Central memory CD8-positive, alpha-beta T cell (primary cell): ENCODE results near the gene CD1D.

Experiments
- ATAC-seq: fragments of 150-1000 bp; cut with Tn5 transposase; replicated peaks from 2 replicates; pipeline ENCODE4 v1.10.0; 2022; ENCODE audit warnings: mild to moderate bottlenecking, moderate FRiP score, moderate number of reproducible peaks; ENCODE audit not compliant: poor library complexity, severe bottlenecking; ENCODE audit errors: extremely low read depth
- DNase-seq, 2 donors: peaks; one replicate each; pipeline ENCODE4 v3.0.0; 2021; ENCODE audit warnings: low spot score in 2 of 2
- H3K27ac Mint-ChIP-seq: one replicate; pipeline ENCODE4 v1.8.0; 2022; ENCODE audit warnings: low read depth, mild to moderate bottlenecking, moderate library complexity, mixed read lengths
- H3K27me3 Mint-ChIP-seq: one replicate; pipeline ENCODE4 v1.8.0; 2022; ENCODE audit warnings: mixed read lengths
- H3K36me3 Mint-ChIP-seq: one replicate; pipeline ENCODE4 v1.8.0; 2022; ENCODE audit warnings: mild to moderate bottlenecking, moderate library complexity, mixed read lengths; ENCODE audit not compliant: insufficient read depth
- H3K4me1 Mint-ChIP-seq: one replicate; pipeline ENCODE4 v1.8.0; 2022; ENCODE audit warnings: mixed read lengths
- H3K4me3 Mint-ChIP-seq: one replicate; pipeline ENCODE4 v1.8.0; 2022; ENCODE audit warnings: mild to moderate bottlenecking, moderate library complexity, mixed read lengths
- H3K9me3 Mint-ChIP-seq: one replicate; pipeline ENCODE4 v1.8.0; 2022; ENCODE audit warnings: mixed read lengths

CD1D gene

GRCh38 chr1:158180741-158181576 lies at the start of gene CD1D:
Gene CD1D, plus strand, starts transcription at chr1:158180895. Its CDS starts 207 bp downstream, at chr1:158181102.
- Mint-ChIP-seq H3K4me1 (peaks cover 11% of the 10 kb centered on the region), H3K36me3 (peaks cover 4% of the 10 kb centered on the region), H3K27me3 (peaks cover 84% of the 10 kb centered on the region), H3K27ac (no peak within 1 kb of the TSS), H3K9me3 (no peaks in the 10 kb centered on the region), H3K4me3 (peak within 1 kb of the TSS; percentile 68)
- ATAC-seq (no peak), DNase-seq (no peak)

GRCh38 chr1:158131217-158131616 lies 49.5 kb upstream of the CD1D start:
- no peak for DNase-seq
- H3K4me1 Mint-ChIP-seq = no peaks in the 10 kb centered on the region
- ATAC-seq = no peak
- H3K4me3 Mint-ChIP-seq = no peak overlapping the region
- no peaks in the 10 kb centered on the region for H3K9me3 Mint-ChIP-seq
- no peaks in the 10 kb centered on the region for H3K36me3 Mint-ChIP-seq
- H3K27ac Mint-ChIP-seq = no peak overlapping the region
- H3K27me3 Mint-ChIP-seq = peaks cover 29% of the 10 kb centered on the region

DNA sequence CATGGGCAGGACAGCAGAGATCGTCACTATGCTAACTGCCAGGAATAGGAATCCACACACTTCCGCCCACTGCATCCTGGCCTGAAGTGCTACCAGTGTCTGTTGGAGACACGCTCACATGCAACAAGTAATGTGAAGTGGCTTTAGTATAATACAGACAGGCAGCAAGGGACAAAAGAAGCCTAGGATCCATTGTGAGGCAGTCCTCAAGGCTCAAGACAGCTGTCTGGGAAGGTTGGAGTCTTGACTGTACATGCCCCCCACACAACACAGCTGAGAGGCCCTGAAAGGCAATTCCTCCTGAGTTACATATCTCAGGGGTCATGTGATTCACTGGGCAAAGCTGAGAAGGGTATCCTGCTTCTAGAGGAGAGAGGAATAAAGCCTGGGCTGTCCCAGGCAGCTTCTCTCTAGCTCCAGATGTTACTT lies 39.9 kb upstream of the CD1D start:
- DNase-seq = no peak
- Mint-ChIP-seq H3K4me3 (no peak overlapping the region), H3K27ac (no peak overlapping the region), H3K27me3 (no peaks in the 10 kb centered on the region), H3K4me1 (no peaks in the 10 kb centered on the region), H3K9me3 (no peaks in the 10 kb centered on the region), H3K36me3 (no peaks in the 10 kb centered on the region)
- no peak for ATAC-seq

DNA sequence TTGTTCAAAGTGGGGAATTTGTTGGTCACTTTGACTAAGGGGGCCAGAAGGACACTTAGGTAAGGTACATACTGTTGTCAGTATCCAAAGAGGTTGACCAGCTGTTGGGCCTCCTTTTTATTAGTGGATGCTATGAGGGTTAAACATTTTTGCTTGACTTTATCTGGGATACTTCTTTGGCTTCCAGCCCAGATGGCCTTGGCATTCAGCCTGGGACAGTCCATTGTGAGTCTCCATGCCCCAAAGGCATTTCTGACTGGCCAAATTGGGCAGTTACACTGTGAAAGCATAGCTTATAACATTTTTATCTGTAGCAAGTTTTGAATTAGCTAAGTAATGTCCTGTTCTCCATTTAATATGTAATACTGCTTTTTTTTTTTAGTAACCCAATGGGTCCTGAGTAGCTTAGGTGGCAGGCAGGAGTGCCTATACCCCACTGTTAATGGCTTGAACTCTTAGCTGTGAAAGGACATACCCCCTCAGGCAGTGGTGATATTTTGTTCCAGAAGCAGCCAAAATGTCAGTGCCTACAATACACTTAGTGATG lies 35.4 kb upstream of the CD1D start:
- Mint-ChIP-seq H3K27ac (no peak overlapping the region), H3K4me3 (no peak overlapping the region), H3K4me1 (peaks cover 22% of the 10 kb centered on the region), H3K9me3 (no peaks in the 10 kb centered on the region), H3K36me3 (peaks cover 5% of the 10 kb centered on the region), H3K27me3 (no peaks in the 10 kb centered on the region)
- no peak for DNase-seq
- ATAC-seq = no peak

- H3K36me3 Mint-ChIP-seq = peaks cover 7% of the 10 kb centered on the region
- no peak overlapping the region for H3K4me3 Mint-ChIP-seq
- DNase-seq (no peak), ATAC-seq (no peak)
- no peaks in the 10 kb centered on the region for H3K27me3 Mint-ChIP-seq
- H3K4me1 Mint-ChIP-seq = peaks cover 30% of the 10 kb centered on the region
- no peak overlapping the region for H3K27ac Mint-ChIP-seq
- no peaks in the 10 kb centered on the region for H3K9me3 Mint-ChIP-seq
Measured at GRCh38 chr1:158146165-158146564, 34.5 kb upstream of the CD1D start.

GRCh38 chr1:158146739-158147138 lies 34.0 kb upstream of the CD1D start:
- ATAC-seq (no peak), DNase-seq (no peak)
- Mint-ChIP-seq H3K9me3 (no peaks in the 10 kb centered on the region), H3K4me1 (peaks cover 30% of the 10 kb centered on the region), H3K27ac (no peak overlapping the region), H3K4me3 (no peak overlapping the region), H3K27me3 (no peaks in the 10 kb centered on the region), H3K36me3 (peaks cover 7% of the 10 kb centered on the region)

DNA sequence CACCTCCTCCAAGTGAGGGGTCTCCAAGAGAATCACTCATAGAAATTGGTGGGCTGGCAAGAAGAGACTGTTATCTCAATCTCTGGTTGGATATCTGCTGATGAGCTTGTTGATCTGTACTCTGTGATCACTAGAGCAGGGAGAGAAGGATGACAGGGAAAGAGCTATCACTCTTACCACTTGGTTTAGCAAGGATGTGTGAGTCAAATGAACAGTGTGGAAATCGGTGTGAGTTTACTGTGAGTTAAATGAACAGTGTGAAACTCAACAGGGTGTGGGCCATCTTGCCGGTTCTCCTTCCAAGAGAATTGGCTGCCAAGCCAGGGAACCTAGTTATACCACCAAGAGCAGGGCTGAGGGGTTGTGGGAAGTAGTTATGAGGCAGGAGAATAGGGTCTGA lies 33.3 kb upstream of the CD1D start:
- no peaks in the 10 kb centered on the region for H3K9me3 Mint-ChIP-seq
- H3K27me3 Mint-ChIP-seq = no peaks in the 10 kb centered on the region
- no peak for DNase-seq
- H3K4me1 Mint-ChIP-seq = peaks cover 30% of the 10 kb centered on the region
- H3K4me3 Mint-ChIP-seq = no peak overlapping the region
- no peak overlapping the region for H3K27ac Mint-ChIP-seq
- no peak for ATAC-seq
- H3K36me3 Mint-ChIP-seq = peaks cover 7% of the 10 kb centered on the region

DNA sequence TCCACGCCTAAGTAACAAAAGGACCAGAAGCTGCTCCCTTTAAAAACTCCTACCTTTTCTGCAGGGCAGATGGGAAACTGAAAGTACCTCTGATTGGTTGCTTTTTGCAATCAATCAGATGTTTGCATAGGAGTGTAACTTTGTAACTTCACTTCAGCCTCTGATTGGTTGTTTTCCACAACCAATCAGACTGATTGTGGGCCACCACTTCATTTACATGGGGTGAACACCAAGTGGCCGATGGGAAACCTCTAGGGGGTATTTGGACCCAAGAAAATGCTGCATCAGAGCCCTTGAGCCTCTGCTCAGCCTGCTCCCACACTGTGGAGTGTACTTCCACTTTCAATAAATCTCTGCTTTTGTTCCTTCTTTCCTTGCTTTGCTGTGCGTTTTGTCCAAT lies 32.8 kb upstream of the CD1D start:
- ATAC-seq = no peak

DNA sequence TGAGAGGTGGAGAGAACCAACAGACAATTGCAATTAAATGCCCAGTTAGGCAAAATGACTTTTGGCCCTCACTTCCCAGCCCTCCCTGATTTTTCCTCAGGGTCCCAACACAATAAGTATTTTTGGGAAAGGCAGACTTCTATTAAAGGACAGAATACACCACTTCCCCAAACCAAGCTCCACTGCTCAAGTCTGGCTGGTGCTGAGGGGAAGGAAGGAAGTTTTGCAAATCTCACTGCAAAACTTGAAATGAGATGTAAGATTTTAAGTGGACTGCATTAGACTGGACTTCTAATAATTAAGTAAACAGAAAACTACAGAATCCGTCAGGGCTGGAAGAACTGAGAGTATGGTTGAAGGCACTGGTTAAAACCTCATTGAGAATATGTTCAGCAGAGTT lies 32.2 kb upstream of the CD1D start:
- peak overlapping the region; percentile 94 for H3K27ac Mint-ChIP-seq
- H3K9me3 Mint-ChIP-seq = no peaks in the 10 kb centered on the region
- H3K36me3 Mint-ChIP-seq = peaks cover 7% of the 10 kb centered on the region

More for the DNA sequence above, 32.8 kb upstream of the CD1D start:
- Mint-ChIP-seq H3K4me1 (peaks cover 30% of the 10 kb centered on the region), H3K27ac (no peak overlapping the region), H3K27me3 (peaks cover 2% of the 10 kb centered on the region), H3K36me3 (peaks cover 7% of the 10 kb centered on the region), H3K4me3 (no peak overlapping the region), H3K9me3 (no peaks in the 10 kb centered on the region)
- no peak for DNase-seq

DNA sequence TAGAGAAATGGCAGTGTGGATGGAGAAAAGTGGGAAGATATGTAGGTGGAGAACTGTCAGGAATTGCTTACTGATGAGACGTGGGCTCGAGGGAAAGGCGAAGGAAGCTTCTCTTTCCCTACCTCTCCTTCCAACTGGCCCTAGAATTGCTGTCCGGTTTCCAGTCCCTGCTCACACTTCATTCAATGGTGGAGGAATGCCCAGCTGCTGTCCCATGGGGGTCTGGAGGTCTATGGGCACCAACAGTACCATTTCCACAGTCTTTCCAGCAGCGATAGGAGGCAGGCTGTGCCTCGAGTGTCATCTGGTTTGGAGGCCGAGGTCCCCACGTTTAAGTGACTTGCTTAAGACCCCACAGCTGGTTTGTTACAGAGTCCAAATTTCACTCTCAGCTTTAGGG lies 31.5 kb upstream of the CD1D start:
- peak overlapping the region; percentile 94 for H3K27ac Mint-ChIP-seq
- H3K4me3 Mint-ChIP-seq = peak overlapping the region; percentile 88
- H3K27me3 Mint-ChIP-seq = peaks cover 15% of the 10 kb centered on the region
- no peaks in the 10 kb centered on the region for H3K9me3 Mint-ChIP-seq
- no peak for DNase-seq
- peaks cover 30% of the 10 kb centered on the region for H3K4me1 Mint-ChIP-seq
- H3K36me3 Mint-ChIP-seq = peaks cover 7% of the 10 kb centered on the region
- no peak for ATAC-seq

More for the DNA sequence above, 32.2 kb upstream of the CD1D start:
- DNase-seq (no peak), ATAC-seq (no peak)
- peaks cover 8% of the 10 kb centered on the region for H3K27me3 Mint-ChIP-seq
- peak overlapping the region; percentile 88 for H3K4me3 Mint-ChIP-seq
- peaks cover 30% of the 10 kb centered on the region for H3K4me1 Mint-ChIP-seq

DNA sequence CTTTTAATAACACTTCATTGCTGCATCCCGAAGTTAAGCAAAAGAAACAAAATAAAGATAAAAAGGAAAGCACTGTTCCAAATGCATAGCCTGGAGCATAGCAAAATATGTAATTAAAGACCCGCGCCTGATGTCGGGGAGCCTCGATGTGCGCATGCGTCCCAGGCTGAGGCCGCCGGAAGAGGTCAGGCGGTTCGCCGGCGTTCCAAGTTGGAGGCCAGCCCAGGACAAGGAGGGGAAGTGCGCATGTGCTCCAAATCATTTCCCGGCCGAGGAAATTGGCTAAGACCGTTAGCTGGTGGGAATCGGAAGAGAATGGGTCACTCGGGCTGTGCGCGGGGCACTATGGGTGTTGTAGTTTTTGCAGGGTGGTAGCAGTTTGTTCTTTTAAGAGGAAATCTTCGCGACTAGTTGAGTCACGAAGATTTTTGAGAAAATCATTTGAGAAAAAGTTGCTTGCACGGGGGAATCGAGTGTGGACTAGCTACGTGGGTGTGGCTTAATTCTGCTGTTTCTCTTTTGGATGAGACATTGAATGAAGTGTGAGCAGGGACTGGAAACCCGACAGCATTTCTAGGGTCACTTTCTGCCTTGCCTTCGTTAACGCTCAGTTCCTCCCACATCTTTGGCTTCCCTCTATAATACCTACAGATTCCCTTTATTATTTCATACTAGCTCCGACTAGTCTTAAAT lies 31.0 kb upstream of the CD1D start:
- peaks cover 30% of the 10 kb centered on the region for H3K4me1 Mint-ChIP-seq
- peak overlapping the region; percentile 94 for H3K27ac Mint-ChIP-seq

GRCh38 chr1:158150523-158150922 lies 30.2 kb upstream of the CD1D start:
- peaks cover 7% of the 10 kb centered on the region for H3K36me3 Mint-ChIP-seq
- DNase-seq = no peak
- no peak for ATAC-seq
- H3K4me1 Mint-ChIP-seq = peaks cover 30% of the 10 kb centered on the region
- no peaks in the 10 kb centered on the region for H3K9me3 Mint-ChIP-seq
- peak overlapping the region; percentile 88 for H3K4me3 Mint-ChIP-seq
- peak overlapping the region; percentile 94 for H3K27ac Mint-ChIP-seq
- peaks cover 28% of the 10 kb centered on the region for H3K27me3 Mint-ChIP-seq

More for the DNA sequence above, 31.0 kb upstream of the CD1D start:
- Mint-ChIP-seq H3K27me3 (peaks cover 20% of the 10 kb centered on the region), H3K36me3 (peaks cover 7% of the 10 kb centered on the region), H3K4me3 (peak overlapping the region; percentile 88), H3K9me3 (no peaks in the 10 kb centered on the region)
- DNase-seq = peak; percentile 36 to 40
- peak; percentile 46 for ATAC-seq
